ENCODE data around the gene SMYD3.

DNA sequence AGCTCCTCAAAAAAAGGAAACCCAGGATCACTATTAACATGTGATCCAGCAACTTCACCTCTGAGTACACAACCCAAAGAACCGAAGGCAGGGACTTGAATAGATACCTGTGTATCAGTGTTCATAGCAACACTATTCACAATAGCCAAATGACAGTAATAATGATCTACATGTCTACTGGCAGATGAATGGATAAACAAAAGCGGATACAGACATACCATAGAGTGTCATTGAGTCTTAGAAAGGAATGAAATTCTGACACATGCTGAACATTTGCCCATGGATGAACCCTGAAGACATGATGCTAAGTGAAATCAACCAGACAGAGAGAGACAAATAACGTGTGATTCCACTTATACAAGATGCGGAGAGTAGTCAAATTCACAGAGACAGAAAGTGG is 788.1 kb downstream of the SMYD3 start:
- no peak for TF ChIP-seq TCF7L2 (IDR thresholded peaks at IDR 0.05; ENCODE audit: low read depth, low read length)
- TF ChIP-seq, protein P1, sequence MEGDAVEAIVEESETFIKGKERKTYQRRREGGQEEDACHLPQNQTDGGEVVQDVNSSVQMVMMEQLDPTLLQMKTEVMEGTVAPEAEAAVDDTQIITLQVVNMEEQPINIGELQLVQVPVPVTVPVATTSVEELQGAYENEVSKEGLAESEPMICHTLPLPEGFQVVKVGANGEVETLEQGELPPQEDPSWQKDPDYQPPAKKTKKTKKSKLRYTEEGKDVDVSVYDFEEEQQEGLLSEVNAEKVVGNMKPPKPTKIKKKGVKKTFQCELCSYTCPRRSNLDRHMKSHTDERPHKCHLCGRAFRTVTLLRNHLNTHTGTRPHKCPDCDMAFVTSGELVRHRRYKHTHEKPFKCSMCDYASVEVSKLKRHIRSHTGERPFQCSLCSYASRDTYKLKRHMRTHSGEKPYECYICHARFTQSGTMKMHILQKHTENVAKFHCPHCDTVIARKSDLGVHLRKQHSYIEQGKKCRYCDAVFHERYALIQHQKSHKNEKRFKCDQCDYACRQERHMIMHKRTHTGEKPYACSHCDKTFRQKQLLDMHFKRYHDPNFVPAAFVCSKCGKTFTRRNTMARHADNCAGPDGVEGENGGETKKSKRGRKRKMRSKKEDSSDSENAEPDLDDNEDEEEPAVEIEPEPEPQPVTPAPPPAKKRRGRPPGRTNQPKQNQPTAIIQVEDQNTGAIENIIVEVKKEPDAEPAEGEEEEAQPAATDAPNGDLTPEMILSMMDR (IDR thresholded peaks at IDR 0.05) = no peak

All from Panc1 (cell line).